ENCODE measurements around the gene S100A7A. TPM values are rescaled to one million over a fixed set of nuclear protein-coding genes. Genes with fewer than 3 reads are reported as not detected.

S100A7A gene
- total and polyA plus RNA-seq, 2 donors from 2014 or later: not detected

DNA sequence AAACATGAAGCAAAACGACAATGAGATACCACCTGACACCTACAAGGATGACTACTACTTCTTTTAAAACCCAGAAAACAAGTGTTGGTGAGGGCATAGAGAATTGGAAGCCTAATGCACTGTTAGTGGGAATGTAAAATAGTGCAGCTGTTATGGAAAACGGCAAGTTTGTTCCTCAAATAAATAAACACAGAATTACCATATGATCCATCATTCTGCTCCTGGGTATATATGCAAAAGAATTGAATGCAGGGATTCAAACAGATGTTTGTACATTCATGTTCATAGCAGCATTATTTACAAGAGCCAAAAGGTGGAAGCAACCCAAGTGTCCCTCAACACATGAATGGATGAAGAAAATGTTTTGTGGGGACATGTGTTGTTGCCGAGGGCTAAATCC lies 24.1 kb upstream of the S100A7A start:
- no peak for DNase-seq
- H3K27ac ChIP-seq (ENCODE audit: low read depth in 2 of 2, low read length in 2 of 2): no peak overlapping the region
- no peak overlapping the region for H3K9ac ChIP-seq (ENCODE audit: low read length in 3 of 3)
- no peaks in the 10 kb centered on the region for H3K4me1 ChIP-seq (ENCODE audit: control insufficient read depth in 2 of 3, insufficient read depth in 2 of 3, low read depth in 1 of 3, low read length in 3 of 3)
- H3K27me3 ChIP-seq (ENCODE audit: control insufficient read depth, insufficient read depth, low read length): no peaks in the 10 kb centered on the region
- intact Hi-C loops (cut with DNase I): no loop called here
- no peak for FAIRE-seq
- H3K36me3 ChIP-seq (ENCODE audit: control insufficient read depth in 2 of 3, insufficient read depth in 3 of 3, low read length in 3 of 3): no peaks in the 10 kb centered on the region
- H3K4me3 ChIP-seq (ENCODE audit: low read length in 3 of 3): no peak overlapping the region
- H3K9me3 ChIP-seq (ENCODE audit: control insufficient read depth in 2 of 3, insufficient read depth in 1 of 3, low read length in 3 of 3): no peaks in the 10 kb centered on the region
- no peak for TF ChIP-seq CTCF (IDR thresholded peaks at IDR 0.05; ENCODE audit: borderline replicate concordance, extremely low read depth, insufficient read depth)

- TF ChIP-seq CTCF (IDR thresholded peaks at IDR 0.05; ENCODE audit: borderline replicate concordance, extremely low read depth, insufficient read depth): no peak
- intact Hi-C loops (cut with DNase I): no loop called here
Measured at GRCh38 chr1:153392822-153393221, 23.5 kb upstream of the S100A7A start.

DNA sequence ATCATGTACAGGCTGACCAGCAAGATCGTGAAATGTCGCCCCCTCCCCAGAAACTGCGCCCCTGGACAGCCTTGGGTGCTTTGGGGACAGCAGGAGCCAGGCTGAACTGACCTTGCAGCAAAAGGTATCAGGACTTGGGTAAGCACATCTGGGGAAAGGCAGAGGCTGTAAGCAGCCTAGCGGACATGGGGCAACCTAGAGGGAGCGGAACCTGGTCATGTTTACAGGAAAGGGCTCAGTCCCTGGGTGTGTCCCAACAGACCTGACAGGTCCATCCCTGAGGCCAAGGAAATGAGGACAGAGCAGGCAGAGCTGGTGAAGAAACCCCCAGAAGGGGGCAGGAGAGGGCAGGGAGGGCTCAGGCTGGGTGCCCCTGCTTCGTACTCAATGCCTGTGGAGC lies 22.4 kb upstream of the S100A7A start:
- no peaks in the 10 kb centered on the region for H3K4me1 ChIP-seq (ENCODE audit: control insufficient read depth in 2 of 3, insufficient read depth in 2 of 3, low read depth in 1 of 3, low read length in 3 of 3)
- H3K27me3 ChIP-seq (ENCODE audit: control insufficient read depth, insufficient read depth, low read length): no peaks in the 10 kb centered on the region
- FAIRE-seq (no peak), DNase-seq (no peak)
- H3K9ac ChIP-seq (ENCODE audit: low read length in 3 of 3): no peak overlapping the region
- intact Hi-C loops (cut with DNase I): no loop called here
- H3K27ac ChIP-seq (ENCODE audit: low read depth in 2 of 2, low read length in 2 of 2): no peak overlapping the region
- no peaks in the 10 kb centered on the region for H3K9me3 ChIP-seq (ENCODE audit: control insufficient read depth in 2 of 3, insufficient read depth in 1 of 3, low read length in 3 of 3)
- no peak for TF ChIP-seq CTCF (IDR thresholded peaks at IDR 0.05; ENCODE audit: borderline replicate concordance, extremely low read depth, insufficient read depth)
- H3K36me3 ChIP-seq (ENCODE audit: control insufficient read depth in 2 of 3, insufficient read depth in 3 of 3, low read length in 3 of 3): no peaks in the 10 kb centered on the region
- H3K4me3 ChIP-seq (ENCODE audit: low read length in 3 of 3): no peak overlapping the region

More at GRCh38 chr1:153392822-153393221, 23.5 kb upstream of the S100A7A start:
- Histone ChIP-seq H3K27ac (ENCODE audit: low read depth in 2 of 2, low read length in 2 of 2) (no peak overlapping the region), H3K36me3 (ENCODE audit: control insufficient read depth in 2 of 3, insufficient read depth in 3 of 3, low read length in 3 of 3) (no peaks in the 10 kb centered on the region), H3K4me1 (ENCODE audit: control insufficient read depth in 2 of 3, insufficient read depth in 2 of 3, low read depth in 1 of 3, low read length in 3 of 3) (no peaks in the 10 kb centered on the region), H3K9me3 (ENCODE audit: control insufficient read depth in 2 of 3, insufficient read depth in 1 of 3, low read length in 3 of 3) (no peaks in the 10 kb centered on the region), H3K9ac (ENCODE audit: low read length in 3 of 3) (no peak overlapping the region), H3K4me3 (ENCODE audit: low read length in 3 of 3) (no peak overlapping the region), H3K27me3 (ENCODE audit: control insufficient read depth, insufficient read depth, low read length) (no peaks in the 10 kb centered on the region)
- no peak for FAIRE-seq
- no peak for DNase-seq

DNA sequence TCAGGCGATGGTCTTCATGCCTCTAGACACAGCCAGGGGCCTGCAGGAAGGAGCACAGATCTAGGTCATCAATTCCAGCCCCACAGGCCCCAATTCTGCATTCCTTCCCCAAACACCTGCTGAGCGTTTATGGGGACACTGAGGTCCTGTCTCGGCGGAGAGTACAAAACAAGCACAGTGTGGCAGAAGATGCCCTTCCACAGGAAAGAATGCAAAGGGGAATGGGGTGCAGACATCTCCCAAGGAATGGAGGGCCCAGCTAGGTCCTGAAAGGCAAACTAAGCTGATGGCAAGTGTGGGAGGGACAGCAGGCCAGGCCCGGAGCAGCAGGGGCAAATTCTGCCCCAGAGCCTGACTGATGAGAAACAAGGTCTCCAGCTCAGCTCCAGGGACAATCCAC lies 21.9 kb upstream of the S100A7A start:
- H3K9ac ChIP-seq (ENCODE audit: low read length in 3 of 3): no peak overlapping the region
- no peak overlapping the region for H3K4me3 ChIP-seq (ENCODE audit: low read length in 3 of 3)
- TF ChIP-seq CTCF (IDR thresholded peaks at IDR 0.05; ENCODE audit: borderline replicate concordance, extremely low read depth, insufficient read depth): no peak
- no peaks in the 10 kb centered on the region for H3K4me1 ChIP-seq (ENCODE audit: control insufficient read depth in 2 of 3, insufficient read depth in 2 of 3, low read depth in 1 of 3, low read length in 3 of 3)
- DNase-seq (no peak), FAIRE-seq (no peak)
- no peaks in the 10 kb centered on the region for H3K36me3 ChIP-seq (ENCODE audit: control insufficient read depth in 2 of 3, insufficient read depth in 3 of 3, low read length in 3 of 3)
- intact Hi-C loops (cut with DNase I): no loop called here
- no peaks in the 10 kb centered on the region for H3K27me3 ChIP-seq (ENCODE audit: control insufficient read depth, insufficient read depth, low read length)
- no peak overlapping the region for H3K27ac ChIP-seq (ENCODE audit: low read depth in 2 of 2, low read length in 2 of 2)
- H3K9me3 ChIP-seq (ENCODE audit: control insufficient read depth in 2 of 3, insufficient read depth in 1 of 3, low read length in 3 of 3): no peaks in the 10 kb centered on the region
